NCI-H2227 (cell line): ENCODE results near the gene SIAH1.
"Not testable (repeated sequence)": the region's sequence is repeated elsewhere in the genome, so short reads cannot be mapped to it uniquely, and the experiment has no call there.

Experiments
- DNase-seq: peaks from one replicate; lab custom pipeline; 2025; ENCODE audit not compliant: unreplicated experiment; lab: John Stamatoyannopoulos, UW

SIAH1 gene

DNA sequence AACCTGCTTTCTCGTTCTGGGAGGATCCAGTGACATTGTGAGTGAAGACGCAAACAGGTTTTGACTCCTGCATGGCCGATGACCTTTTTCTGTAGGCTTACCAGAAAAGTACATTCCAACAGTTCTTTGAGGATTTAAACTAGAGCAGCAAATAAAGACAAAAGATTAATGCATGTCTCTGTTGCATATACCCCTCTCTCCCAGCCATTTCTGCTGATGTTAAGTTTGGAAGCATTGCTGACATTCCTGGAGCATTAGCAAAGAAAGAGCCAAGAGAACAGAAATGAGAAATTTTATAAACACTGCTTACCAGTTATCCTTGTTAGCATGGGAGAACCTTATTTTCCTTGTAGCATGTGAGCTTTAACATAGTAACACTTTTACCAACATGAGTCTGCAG lies 49.3 kb downstream of the SIAH1 start:
- DNase-seq, result no peak

DNA sequence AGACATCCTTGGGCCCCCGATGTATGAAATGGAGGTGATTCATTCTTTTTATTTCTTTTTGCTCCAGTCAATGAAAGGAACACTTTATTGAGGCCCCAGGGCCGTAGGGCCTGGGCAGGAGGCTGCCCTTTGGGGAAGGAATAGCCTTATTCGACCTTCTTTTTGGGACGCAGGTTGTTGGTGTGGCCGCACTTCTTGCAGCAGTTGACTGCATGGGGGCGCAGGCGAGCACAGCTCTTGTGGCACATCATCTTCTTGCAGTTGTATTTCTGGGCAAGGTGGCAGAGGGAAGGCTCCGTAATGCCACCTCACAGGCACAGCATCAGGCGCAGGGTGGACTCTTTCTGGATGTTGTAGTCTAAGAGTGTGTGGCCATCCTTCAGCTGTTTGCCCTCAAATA lies 50.9 kb downstream of the SIAH1 start:
- DNase-seq, result no peak

DNA sequence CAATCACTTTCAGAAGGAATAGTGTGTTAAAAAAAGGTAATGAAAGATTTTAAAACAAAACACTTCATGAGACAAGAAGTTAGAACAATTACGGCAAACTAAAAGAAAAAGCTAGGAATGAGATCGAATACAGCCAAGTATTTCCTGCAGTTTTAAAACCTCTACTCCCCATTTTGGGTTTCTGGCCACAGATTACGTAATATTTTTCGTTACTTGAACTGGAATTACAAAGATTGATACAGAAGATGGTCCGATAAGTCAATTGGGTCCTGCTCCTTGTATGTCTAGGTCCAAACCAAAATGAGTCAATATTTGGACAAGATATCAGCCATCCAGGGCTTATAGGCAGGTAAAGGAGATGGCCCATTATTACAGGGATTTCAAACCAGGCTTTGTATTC lies 52.2 kb downstream of the SIAH1 start:
- DNase-seq, result no peak

DNA sequence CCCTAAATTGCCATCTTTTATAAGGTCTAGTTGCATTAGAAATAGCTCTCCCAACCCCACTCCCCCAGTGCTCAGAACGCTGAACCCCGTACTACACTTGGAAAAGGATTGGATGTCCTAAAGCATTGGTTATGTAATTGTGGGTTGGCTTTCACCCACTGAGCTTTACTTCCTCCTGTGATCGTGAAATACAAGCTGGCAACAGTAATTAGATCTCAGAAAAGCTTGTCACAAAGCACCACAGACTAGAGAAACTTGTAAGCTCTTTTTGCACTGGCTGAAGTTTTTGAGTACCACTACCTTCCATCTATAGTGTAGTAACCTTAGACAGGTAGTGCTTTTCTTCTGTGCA lies 54.4 kb downstream of the SIAH1 start:
- DNase-seq, result no peak

DNA sequence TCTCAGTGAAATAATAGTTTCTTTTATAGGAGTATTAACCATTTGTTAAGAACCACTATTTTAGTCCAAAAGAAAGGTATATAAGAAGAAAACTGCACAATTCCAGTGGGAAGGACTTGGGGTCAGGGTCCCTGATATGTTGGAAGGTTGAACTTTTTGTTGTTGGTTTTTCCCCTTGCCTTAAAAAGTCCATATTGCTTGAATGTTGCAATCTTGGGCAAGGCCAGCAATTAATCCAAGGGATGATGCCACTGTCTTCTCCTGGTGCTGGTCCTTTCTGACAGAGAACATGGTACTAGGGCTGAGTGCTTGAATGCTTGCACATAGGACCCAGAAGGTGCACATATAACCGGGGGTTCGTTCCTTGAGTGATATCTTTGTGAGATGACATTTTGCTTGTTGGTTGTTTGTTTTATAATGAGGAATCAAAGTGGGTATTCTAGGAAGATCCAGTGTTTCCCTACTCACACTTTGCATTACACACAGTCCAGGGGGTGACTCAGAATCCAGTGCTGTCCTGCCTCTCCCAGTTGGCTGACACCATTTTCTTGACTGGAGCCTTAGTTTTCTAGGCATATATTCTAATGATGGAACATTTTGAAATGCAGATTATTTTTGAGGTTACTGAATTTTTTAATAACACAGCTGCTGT lies 54.9 kb downstream of the SIAH1 start:
- no peak for DNase-seq

DNA sequence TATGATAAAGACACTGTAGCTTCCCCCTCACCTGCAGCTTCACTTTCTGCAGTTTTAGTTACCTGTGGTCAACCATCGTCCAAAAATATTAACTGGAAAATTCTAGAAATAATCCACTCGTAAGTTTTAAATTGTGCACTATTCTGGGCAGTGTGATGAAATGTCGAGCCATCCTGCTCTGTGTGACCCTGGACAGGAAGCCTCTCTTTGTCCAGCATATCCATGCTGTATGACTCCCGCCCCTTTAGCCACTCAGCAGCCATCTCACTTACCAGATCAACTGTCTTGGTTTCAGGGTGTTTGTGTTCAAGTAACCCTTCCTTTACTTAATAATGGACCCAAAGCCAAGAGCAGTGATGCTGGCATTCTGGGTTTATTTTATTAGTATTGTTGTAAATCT lies 56.1 kb downstream of the SIAH1 start:
- DNase-seq, result no peak

DNA sequence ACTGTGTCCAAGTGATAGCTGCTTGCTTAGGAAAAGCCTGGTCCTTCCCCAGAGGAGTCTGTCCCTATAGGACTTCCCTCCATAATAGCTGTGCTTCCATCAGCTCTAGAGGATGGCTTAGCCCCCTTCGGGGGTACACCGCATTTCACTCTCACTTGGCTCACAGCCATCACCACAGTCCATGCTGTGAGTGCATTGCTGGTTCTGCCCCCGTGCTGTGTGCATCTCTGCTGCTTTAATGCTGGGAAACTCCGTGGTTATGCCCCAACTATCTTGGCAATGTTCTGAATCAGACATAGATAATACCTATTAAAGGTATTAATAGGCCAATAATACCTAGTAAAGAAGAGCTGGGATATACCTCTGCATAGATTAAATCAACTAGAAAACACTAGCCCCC lies 58.3 kb downstream of the SIAH1 start:
- peak; percentile 26 for DNase-seq

DNA sequence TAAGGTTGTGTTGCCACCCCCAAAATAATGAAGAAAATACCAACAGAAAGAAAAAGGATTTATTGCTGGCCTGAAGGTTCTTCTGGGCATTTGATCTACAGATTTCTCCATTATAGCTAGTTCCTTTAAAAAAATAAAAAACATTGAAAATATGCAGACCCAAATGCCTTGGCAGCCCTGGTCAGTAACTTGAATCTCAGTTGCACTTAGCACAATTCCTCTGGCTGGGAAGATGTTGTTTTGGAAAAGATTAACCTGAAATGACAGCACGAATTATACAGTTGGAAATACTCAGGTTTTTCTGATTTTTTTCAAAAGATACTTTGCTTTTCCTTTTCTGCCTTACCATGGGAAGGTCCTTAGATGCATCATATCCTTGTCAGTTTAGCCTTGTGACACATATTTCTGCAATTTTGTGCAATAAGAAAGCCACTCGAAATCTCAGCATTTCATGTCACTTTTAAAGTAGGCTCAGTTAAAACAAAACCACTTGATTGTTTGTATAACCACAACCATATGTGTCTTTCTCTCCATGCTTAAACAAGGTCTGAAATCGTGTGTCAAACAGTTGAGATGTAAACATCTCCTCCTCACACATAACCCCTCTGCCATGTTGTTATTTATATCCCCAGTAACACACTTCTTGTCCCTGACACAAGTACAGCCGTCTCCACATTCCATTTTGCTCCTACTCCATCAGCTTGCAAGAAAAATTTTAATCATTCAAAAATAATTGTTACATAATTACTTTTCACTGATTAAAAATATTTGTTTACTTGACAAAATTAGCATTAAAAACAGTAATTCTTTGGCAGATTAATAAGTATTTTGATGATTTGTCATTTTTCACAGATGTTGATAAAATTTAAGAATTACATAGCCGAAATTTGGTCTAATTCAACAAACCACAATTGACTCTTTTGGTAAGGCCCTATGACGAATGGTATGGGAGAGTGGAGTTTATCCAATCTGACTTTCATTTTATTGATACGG lies 61.1 kb downstream of the SIAH1 start:
- no peak for DNase-seq

DNA sequence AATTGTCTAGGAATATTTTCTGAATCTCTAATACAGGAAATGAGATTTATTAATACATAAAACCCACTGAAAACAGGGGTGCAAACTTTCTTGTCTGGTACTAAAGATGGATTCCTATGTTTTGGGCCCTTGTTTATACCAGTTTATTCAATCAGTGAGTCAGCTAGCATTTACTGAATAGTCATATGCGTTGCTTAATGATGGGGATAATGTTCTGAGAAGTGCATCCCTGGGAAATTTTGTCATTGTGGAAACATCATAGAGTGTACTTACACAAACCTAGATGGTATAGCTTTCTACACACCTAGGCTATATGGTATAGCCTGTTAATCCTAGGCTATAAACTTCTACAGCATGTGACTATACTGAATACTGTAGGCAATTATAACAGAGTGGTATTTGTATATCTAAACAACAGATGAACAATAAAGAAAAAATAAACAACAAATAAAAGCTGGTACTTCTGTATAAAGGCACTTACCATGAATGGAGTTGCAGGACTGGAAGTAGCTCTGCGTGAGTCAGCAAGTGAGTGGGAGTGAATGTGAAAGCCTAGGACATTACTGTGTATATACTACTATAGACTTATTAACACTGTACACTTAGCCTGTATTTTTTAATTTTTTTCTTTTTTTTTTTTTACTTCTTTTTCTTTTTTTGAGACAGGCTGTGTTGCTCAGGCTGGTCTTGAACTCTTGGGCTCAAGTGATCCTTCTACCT lies 63.7 kb downstream of the SIAH1 start:
- DNase-seq, result no peak

DNA sequence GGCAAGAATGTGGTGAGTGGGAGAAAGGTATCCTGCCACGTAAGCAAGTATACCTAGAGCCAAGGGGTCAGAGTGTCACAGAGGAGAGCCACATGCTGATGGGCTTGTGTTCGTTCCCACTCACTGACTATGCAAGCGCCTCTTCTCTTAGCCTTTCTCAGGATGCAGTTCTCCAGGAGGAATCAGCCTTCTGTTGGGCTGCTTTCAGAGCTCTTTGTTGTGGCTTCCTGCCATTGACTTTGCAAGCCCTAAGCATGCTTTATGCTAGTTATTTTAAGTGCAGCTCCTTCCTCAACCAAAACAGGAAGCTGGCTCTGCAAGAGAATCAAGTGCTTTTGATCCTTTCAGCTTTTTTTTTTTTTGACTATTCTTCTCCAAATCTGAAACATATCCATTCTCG lies 66.6 kb downstream of the SIAH1 start:
- no peak for DNase-seq

DNA sequence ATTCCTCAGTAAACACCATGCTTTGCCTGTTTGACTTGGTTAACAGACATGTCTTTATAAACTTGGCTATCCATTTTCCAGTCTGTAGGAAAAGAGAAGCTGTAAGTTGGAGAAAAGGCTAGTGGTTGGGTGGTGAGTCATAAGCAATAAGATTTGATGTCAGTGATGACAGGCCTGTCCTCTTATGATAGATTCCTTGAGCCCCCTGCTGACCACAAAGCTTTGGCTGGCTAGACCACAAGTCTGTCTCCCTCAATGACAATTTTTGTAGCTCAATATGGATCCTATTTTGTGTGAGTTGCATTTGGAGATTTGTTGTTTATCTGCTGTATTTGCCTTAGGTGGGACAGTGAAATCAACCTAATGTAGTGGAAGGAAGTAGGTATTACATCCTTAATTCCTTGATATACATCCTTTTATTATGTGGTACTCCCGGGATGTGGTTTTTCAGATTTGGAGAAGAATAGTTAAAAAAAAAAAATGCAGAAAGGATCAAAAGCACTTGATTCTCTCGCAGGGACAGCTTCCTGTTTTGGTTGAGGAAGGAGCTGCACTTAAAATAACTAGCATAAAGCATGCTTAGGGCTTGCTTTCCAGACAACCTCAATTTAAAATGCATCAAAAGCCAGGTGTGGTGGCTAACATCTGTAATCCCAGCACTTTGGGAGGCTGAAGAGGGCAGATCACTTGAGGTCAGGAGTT lies 67.4 kb downstream of the SIAH1 start:
- no peak for DNase-seq

DNA sequence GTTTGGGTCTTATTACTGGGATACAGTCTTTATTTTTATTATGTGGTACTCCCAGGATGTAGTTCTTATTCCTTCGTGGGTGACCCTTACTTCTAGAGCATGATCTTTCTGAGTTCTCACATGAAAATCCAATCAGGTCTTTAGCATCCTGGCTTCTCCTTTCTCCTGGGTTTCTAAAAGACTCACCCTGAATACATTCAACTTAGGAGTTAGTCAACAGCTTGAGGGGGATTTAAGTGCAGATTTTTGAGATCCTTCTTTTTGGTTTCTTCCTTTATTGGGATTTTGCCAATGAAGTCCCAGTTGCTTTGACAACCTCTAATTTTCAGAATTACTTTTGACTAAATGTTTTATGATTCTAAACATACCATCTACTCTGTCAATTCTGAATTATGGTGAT lies 68.2 kb downstream of the SIAH1 start:
- no peak for DNase-seq

DNA sequence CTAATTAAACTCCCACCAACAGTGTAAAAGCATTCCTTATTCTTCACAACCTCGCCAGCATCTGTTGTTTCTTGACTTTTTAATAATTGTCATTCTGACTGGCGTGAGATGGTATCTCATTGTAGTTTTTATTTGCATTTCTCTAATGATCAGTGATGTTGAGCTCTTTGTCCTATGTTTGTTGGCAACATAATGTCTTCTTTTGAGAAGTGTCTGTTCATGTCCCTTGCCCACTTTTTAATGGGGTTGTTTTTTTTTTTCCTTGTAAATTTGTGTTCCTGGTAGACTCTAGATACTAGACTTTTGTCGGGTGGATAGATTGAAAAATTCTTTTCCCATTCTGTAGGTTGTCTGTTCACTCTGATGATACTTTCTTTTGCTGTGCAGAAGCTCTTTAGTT lies 71.3 kb downstream of the SIAH1 start:
- not testable (repeated sequence) for DNase-seq

DNA sequence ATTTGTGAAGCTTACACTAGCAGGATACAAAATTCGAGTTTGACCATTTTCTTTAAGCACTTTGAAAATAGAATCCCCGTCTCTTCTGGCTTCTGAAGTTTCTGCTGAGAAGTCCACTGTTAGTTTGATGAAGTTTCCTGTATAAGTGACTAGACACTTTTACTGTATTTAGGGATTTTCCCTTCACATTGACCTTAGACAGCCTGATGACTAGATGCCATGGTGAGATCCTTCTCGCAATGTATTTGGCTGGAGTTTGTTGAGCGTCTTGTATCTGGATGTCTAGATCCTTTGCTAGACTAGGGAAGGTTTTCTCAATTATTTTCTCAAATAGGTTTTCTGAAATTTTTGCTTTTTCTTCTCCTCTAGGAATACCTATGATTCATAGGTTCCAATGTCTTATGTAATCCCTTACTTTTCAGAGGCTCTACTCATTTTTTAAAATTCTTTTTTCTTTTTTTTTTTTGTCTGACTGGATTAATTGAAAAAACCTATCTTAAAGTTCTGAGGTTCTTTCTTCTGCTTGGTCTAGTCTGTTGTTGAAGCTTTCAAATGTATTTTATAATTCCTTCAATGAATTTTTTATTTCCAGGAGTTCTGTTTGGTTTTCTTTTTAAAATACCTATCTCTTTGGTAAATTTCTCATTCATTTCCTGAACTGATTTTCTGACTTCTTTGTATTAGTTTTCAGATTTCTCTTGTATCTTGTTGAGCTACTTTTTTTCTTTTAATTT lies 74.1 kb downstream of the SIAH1 start:
- DNase-seq, result no peak
